Measurements from ENCODE around the gene GSK3B.
A peak's percentile ranks its signal among the peaks of the same experiment; 100 is the strongest.

Gene GSK3B

DNA sequence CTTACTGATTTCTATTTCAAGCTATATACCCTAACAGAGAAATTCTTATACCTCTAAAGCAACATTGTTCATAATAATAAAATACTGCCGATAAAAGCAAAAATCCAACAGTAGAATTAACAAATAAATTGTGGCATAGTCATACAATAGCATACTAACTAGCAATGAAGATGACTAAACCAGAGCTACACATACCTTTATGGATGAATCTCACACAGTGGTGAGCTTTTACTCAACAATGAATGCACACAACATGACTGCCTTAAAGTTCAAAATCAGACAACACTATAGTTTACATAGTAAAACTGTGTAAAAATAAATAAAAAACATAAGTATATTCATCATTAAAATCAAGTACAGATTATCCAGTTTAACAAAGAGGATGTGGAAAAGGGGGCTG is 213.3 kb downstream of the GSK3B start:
- no peak for DNase-seq (ENCODE audit: low spot score)

DNA sequence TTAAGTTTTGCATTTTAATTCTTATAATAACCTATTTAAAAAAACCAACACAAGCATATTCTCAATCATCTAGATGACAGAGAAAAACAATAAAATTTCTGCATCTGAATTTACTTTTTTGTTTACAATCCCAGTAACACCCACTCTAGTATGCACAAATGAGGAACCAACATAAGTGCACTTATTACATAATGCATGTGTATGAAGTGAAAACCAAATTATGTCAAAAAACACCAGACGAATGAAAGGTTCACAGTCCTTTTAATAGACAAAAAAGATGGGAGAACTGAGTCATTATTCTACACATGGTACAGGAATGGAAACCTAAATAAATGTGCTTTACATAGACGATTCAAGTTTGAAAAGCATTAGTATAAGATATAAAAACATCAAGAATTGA is 220.6 kb downstream of the GSK3B start:
- DNase-seq (ENCODE audit: low spot score) = no peak

DNA sequence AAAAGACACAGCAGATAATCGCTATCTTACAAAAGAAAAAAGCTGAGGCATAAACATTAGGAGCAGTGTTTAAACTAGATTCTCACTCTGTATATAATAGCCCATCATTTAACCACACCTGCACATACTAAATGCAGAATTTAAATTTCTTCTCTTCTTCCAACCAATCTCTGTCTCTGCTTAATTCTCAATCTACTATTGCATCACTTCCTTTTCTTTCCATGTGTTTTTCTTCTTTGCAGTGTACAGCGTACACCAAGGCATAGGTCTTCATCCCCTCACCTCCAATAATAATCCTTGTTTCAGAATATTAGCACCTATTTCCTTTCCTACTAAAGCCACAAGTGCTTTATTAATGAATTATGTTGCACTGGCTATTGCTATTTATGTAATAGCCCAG is 221.5 kb downstream of the GSK3B start:
- DNase-seq (ENCODE audit: low spot score) = no peak

DNA sequence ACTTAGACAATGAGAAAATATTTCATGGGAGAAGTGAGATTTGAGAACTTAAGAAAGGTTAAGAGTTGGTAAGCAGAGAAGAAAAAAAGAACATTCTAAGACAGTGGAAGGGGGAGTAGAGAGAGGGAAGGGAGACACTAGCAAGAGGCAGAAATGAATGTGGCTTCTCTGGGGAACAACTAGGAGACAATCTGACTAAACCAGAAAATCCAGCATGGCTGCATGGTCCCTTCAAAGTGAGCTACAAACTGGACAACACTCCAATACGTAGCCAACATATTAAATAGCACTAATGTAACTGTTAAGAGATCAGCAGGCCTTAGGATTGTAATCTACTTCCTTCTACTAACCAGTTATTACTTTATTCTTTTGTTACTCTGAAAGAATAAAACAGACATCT is 222.7 kb downstream of the GSK3B start:
- DNase-seq (ENCODE audit: low spot score) = no peak

DNA sequence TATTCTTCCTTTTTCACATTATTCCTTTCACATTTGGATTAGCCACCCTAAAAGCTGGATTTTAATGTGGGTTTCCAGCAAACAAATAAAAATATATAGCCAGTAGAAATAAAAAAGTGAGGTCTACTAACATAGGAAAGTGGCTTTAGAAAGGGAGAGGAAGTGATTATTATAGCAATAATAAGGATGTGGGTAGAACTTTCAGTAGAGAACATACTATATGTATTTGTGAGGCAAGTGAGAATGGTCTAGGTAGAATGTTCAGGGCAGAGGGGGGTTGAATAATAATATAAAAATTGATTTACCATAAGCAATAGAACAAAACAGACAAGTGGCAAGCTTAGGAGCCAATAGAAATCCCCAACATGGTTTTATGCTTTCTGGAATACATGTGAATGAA is 223.7 kb downstream of the GSK3B start:
- DNase-seq (ENCODE audit: low spot score) = no peak

DNA sequence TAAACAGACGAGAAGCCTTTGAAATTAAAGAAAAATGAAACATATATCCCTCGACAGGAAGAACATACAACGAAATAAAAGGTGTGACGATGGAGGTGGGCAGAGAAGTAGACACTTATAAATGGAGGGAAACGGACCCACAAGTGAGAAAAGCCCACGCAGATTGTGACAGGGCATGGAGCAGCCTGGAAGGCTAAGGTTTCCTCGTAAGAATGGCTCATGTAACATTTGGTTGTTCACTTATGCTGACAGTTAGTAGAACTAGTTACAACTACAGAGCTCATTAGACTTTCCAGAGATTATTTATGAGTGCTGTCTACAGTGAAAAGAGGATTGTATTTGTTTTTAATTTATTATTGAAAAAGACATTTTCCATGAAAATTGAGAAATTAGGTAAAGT is 229.8 kb downstream of the GSK3B start:
- no peak for DNase-seq (ENCODE audit: low spot score)

DNA sequence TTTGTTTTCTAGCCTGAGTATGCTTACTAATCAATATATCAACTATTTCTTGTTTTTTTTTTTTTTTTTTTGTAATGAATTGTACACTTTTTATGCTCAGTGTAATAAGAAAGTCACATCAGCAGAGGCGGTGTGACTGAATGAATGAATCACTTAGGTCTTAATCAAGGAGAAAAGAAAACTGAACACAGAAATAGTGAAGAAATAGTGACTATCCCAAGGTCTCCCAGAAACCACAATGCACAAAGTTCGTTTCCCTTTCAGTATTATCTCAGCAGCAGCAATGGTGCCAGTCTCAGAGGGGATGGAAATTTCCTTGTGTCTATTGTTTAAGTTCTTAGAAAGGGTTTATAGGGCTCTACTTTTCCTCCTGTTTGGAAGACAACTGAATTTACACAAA is 231.6 kb downstream of the GSK3B start:
- no peak for DNase-seq (ENCODE audit: low spot score)

DNA sequence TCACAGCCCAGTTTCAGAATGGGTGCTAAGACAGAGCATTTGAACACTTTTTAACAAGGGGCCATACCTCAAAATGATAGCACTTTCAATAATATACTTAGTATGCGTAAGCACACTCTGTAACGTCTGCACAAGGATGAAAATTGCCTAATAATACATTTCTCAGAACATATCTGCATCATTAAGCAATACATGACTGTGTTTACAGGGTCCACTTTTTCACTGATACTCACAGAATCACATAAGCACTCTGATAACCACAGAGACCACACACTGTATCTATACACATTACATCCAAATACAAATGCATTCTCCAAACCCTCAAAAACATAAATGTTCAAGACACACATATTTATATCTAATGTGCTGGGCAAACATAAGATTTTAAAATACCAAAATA is 232.6 kb downstream of the GSK3B start:
- no peak for DNase-seq (ENCODE audit: low spot score)

DNA sequence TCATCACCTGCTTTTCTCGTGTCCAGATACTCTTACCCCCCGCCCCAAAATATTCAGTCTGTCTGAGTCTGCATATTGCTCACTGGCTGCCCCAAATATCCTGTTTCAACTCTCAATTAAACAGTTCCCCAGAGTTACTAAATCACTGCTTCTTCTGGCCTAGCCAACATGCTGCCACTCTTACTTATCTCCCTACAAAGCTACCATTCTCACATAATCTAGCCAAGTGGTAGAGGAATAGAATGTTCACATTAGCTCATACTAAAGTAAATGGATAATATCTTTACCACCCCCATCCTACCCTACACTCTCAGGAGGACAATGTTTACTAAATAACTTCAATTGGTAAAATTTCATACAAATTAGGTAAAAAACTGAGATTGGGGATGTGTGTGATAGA is 234.5 kb downstream of the GSK3B start:
- no peak for DNase-seq (ENCODE audit: low spot score)

DNA sequence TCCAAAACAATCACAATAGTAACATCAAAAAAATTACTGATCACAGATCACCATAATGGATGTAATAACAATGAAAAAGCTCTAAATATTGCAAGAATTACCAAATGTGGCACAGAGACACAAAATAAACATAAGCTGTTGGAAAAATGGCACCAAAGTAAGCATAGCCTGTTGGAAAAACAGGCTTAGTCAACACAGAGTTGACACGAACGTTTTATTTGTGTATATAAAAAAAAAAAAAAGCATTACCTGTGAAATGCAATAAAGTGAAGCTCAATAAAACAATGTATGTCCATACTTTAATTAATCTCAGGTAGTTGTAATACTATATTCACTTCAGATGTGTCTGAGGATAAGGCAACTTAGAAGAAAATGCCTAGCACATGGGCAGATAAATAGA is 235.3 kb downstream of the GSK3B start:
- DNase-seq (ENCODE audit: low spot score) = no peak

DNA sequence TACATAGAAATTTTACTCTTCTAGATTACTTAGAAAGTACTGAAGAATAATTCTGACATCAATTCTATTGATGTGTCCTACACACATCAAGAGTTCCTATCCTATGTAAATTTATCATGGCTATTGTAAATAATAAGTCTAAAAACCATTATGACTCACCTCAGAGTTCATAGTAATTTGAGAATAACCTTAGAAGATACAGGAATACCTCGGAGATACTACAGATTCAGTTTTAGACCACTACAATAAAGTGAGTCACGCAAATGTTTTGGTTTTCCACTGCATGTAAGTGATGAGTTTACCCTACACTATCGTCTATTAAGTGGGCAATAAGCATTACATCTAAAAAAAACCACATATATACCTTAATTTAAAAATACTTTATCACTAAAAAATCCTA is 237.6 kb downstream of the GSK3B start:
- DNase-seq (ENCODE audit: low spot score) = no peak

DNA sequence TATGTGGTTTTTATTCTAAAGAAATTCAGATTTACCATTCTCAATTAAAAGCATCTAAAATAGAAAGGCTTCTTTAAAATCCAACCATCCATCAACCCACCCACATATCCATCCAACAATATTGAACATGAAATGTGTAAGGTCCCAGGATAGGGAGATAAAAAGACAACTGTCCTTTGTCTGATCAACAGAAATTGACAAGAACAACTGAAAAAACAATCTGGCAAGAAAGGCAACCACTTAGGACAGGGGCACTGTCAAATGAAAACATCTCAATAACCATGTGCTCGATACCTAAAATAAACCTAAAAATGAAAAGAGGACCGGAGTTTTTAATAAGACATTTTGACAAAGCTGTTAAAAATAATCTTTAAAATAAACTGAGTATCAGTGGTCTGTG is 245.1 kb downstream of the GSK3B start:
- DNase-seq (ENCODE audit: low spot score) = no peak

DNA sequence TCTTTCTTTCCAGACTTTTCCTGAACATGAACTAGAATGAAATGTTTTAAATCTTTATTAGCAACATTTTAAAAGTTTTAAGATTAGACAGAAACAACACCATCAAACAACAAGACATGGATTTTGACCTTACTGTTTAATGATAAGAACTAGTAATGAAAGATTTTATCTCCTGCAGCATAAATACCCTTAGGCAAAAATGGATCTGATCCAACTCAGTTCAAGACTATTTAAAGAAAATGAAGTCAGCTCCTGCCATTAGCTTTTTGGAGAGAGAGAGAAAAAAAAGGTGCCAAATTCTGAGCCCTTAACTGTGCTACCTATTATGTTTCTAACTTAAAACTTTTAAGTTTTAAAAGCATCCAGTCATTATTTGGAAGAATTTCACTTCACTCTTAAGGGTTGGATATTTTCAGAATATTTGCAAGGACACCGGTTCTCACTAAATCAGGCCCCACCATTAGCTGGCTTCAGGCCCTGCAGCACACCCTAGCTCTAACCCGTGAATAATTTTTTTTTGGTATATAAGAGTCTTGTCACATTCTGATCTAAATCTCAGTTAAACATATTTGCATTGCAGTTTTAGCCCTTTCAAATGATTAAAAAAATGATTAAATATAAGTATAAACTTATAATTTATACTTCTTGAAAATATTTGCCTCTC is 252.3 kb downstream of the GSK3B start:
- DNase-seq (ENCODE audit: low spot score) = no peak

DNA sequence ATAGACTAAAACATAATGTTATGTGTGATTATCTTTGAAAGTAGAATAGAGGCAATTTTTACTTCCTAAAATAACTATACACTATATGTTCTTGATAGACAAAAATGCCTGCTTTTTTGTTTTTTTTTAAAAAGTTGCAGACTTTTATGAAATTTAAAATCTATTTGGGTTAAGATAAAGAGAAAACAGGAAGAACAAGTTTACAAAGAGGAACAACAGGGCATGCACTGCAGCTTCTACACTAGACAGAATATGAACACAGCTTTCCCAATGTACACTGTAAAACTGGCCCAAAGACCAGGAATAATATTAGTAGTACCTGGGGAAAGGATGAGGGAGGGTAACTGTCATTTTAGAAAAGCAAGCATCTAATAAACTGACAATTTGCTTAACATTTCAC is 258.7 kb downstream of the GSK3B start:
- DNase-seq (ENCODE audit: low spot score) = no peak

DNA sequence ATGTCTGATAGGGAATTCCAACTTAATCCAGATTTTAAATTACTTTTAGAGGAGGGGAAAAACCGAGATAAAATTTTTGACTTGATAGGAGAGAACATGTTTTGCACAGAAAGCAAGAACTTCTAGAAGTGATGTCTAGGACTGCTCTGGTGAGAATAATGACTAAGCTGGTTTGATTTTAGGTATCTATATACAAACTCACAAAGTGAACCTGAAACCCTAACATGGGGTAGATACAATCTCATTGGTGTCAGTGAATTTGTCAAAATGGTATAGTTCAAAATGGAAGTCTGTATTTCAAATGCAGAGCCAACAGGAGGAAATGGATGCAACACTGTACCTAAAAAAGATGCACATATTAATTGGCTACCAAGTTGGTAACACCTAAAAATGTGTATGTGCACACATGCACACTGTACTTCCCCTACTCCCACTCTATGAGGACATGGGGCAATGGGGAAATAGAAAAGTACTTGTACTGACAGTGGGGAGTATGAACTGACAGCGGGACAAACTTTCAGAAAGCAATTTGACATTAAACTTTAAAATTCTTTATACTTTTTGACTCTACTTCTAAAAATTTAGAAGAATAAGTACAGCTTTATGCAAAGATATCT is 259.4 kb downstream of the GSK3B start:
- DNase-seq (ENCODE audit: low spot score) = no peak

DNA sequence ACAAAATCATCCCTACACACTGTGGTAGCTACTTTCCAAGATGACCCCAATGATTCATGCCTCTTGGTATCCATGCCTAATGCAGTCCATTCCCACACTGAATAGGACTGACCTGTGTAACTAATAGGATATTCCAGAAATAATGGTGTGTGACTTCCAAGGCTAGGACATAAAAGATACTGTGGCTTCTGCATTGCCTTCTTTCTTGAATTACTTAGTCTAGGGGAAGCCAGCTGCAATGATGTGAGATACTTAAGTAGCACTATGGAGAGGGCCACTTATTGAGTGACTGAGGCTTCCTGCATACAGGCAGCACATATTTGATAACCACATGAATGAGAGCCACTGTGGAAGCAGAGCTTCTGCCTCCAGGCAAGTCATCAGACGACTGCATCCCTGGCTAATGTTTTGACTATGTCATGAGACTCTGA is 262.3 kb downstream of the GSK3B start:
- no peak for DNase-seq (ENCODE audit: low spot score)

DNA sequence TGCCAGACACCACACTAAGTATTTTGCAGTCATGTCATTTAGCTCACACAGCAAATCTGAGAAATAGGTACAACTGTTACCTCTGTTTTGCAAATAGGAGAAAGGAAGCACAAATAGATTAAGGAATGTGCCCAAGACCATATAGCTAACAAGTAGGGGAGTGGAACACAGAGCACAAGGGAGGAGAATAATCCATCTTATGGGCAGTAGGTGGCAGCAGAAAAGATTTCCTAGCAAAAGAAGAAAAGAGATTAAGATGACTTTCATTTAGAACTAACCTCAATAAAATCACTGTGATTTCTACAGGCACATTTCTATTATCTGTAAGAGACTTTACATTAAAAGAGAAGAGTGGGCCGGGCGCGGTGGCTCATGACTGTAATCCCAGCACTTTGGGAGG is 263.2 kb downstream of the GSK3B start:
- DNase-seq (ENCODE audit: low spot score) = peak; percentile 21

DNA sequence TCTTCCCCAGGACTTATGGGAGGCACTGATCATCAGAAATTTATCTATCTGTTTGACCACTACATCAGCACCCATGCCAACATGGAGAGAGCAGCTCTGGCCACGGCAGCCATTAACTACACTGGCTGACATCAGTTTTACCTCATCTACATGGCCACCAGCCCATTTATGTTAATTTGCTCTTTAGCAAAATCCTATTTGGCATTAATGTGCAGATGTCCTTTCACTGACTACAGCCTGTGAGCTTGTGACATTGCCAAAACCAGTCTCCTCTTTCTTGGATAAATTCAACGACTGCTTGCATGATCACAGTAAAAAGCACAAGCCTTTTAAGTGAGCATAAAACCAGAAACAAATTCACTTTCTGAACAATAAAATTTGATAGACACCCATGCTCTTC is 264.8 kb downstream of the GSK3B start:
- no peak for DNase-seq (ENCODE audit: low spot score)

DNA sequence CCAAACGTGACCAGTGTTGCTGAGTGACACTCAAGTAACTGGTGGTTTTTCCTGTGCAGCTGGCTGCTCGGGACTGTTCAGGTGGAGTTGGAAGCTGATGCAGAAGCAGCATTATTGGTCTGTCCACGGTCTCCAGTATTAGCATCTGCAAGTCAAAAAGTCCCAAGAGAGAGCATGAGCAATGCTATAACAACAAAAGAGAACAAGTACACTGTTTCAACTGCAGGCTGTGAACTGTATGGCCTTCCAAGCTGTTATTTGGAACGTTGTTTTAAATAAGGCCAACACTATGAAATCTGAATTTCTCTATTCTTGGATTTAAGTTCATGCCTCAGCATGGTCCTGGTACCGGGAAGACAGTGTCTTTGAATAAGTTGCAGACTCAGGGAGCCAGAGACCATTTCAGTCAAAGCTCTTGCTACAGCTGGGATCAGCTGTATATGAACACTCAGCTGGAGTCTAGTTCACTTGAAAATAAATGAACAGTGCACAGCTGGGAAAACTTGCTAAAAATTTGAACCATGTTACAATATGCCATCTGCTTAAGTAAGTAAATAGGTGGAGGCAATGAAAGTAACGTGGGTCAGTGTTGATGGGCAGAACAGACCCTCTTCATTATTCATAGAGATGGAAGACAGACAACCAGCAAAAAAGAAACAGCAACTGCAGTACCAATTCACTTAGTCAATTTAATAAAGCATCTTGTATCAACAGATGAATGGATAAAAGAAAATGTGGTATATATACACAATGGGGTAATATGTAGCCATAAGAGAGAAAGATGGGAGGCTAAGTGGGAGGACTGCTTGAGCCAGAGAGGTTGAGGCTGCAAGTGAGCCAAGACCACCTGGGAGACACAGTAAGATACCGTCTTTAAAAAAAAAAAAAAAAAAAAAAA is 267.3 kb downstream of the GSK3B start:
- no peak for DNase-seq (ENCODE audit: low spot score)

DNA sequence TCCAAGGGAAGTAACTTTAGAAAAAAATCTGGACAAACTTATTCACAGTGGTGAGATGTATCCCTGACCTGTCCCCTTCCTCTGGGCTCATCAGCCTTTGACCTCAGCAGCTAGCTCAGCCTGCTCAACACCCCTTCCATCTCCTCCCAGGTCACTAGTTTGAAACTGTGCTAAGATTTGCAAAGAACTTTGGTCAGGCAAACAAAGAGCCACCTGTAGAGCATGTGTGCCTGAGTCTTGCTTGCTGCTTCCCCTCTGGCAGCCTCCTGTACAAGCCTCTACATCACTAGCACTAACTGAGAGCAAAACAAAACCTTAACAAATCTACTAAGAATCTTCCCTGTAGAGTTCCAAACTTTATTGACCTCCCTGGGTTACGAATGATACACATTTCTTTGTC is 268.4 kb downstream of the GSK3B start:
- DNase-seq (ENCODE audit: low spot score) = no peak

DNA sequence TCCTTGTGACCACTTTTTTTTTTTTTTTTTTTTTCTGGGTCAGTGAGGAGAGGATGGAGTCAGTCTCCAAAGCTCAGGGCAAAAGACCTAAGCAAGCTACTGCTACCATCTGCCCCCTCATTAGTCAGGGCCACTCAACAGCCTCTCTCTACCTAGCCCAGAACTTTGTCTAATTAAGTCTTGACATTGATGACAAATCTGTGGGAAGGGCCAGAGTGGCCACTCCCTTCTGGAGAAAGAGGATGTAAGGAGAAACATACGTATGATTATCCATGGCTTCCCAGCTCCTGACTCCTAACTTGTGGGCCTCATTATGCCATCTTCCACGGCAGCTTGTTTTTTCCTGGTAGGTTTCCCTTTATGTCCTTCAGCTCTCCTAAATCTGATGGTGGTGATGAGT is 274.4 kb downstream of the GSK3B start:
- DNase-seq (ENCODE audit: low spot score) = no peak

DNA sequence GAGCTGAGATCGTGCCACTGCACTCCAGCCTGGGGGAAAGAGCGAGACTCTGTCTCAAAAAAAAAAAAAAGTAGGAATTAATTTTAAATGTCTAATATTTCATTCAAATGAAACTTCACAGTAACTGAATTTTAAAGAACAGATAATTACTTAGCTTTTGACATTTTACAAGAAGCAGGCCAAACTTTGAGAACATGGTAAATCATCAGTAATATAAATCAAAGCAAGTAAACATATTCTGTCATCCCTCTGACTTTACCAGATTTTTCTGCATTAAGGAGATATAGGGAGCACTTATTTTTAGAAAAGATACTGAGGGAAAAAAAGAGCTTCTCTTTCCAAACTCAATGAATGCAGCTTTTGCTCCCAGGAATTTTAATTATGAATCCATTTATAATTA is 275.3 kb downstream of the GSK3B start:
- DNase-seq (ENCODE audit: low spot score) = no peak
